ENCODE results near the gene DTX2.
"Not testable (repeated sequence)": the region's sequence is repeated elsewhere in the genome, so short reads cannot be mapped to it uniquely, and the experiment has no call there.

Gene DTX2

GRCh38 chr7:76492139-76492538 lies 30.6 kb downstream of the DTX2 start:
- DNase-seq (ENCODE audit: low read depth), result not testable (repeated sequence)

- not testable (repeated sequence) for DNase-seq (ENCODE audit: low read depth)
Observed at GRCh38 chr7:76495717-76496116, 34.2 kb downstream of the DTX2 start.

DNA sequence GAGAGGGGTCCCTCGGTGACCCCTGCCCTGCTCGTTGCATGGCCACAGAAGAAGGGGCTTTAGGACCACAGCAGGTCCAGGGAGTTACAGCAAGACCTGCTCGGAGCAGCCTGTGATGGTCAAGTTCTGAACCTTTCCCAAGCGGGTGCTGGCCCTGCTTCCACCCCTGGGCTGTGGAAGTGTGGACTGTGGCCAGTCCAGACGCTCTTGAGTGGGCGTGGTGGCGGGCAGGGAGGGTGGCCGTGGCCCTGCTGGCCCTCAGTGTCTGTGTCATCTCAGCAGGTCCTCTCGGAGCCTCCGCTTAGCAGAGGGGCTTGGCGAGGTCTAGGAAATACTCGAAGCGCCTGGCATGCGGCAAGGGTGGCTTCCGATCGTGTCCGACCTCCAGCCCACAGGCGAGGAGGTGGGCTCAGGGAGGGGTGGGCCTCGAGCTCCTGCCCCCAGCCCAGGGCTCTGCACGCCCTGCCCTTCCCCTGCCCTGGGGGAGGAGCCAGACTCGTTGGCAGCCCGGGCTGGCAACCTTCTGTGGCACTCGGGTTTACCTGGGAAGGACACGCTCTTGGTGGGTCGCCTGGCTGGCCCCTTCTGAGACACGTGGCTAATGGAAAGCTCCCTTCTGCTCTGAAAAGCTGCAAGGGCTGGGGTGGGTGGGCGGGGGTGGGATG lies 36.5 kb downstream of the DTX2 start:
- not testable (repeated sequence) for DNase-seq (ENCODE audit: low read depth)

DNA sequence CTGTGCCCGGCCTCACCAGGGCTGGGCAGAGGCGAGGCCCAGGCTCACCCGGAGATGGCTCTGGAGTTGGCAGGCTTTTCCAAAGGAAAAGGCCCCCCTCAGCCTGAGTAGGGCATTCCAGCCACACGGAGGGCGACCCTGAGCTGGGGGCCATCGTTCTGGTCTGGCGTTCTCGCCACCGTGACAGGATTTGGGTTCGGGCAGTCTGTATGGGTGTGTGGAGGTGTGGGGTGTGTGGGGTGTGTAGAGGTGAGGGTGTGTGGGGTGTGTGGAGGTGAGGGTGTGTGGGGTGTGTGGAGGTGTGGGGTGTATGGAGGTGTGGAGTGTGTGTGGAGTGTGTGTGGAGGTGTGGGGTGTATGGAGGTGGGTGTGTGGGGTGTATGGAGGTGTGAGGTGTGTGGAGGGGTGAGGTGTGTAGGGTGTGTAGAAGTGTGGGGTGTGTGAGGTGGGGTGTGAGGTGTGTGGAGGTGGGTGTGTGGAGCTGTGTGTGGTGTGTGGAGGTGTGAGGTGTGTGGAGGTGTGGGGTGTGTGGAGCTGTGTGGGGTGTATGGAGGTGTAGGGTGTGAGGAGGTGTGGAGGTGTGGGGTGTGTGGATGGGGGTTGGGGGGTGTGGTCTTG lies 37.2 kb downstream of the DTX2 start:
- DNase-seq (ENCODE audit: low read depth), result not testable (repeated sequence)

DNA sequence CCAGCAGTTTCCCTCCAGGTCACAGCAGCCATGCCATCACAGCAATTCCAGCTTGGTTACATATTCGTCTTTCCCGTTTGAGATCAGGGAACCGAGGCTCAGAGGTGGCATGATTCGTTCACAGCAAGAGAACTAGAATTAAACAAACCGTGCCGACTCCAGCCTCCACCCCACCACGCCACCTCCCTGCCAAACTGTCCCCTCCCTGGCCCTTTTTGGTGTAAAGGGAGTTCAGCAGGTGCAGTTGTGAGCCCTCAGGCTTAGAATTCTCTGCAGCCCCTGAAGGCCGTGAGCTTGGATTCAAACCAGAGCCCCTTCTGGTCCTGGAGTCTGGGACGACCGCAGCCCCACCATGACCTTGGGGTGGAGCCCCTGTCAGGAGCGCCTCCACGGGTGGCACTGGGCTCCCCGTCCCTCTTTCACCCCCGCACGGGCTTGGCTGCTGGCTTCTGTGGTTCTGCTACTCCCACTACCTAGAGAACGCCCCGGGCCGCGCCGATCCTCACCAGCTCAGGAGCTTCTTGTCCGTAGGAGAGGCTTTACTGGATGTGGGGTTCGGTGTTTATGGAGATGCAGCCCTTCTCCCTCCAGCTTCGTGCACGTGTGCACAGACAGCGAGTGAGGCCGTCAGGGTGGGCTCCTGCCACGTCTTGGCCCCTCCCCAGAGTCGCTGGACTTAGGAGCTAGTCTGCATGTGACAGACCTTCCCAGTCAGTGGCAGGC lies 37.9 kb downstream of the DTX2 start:
- not testable (repeated sequence) for DNase-seq (ENCODE audit: low read depth)

GRCh38 chr7:76499924-76500241 lies 38.4 kb downstream of the DTX2 start:
- not testable (repeated sequence) for DNase-seq (ENCODE audit: low read depth)

GRCh38 chr7:76502224-76502623 lies 40.7 kb downstream of the DTX2 start:
- DNase-seq (ENCODE audit: low read depth), result not testable (repeated sequence)

- DNase-seq (ENCODE audit: low read depth), result not testable (repeated sequence)
Observed at GRCh38 chr7:76502836-76503235, 41.3 kb downstream of the DTX2 start.

- not testable (repeated sequence) for DNase-seq (ENCODE audit: low read depth)
Observed at GRCh38 chr7:76503244-76503643, 41.7 kb downstream of the DTX2 start.

DNA sequence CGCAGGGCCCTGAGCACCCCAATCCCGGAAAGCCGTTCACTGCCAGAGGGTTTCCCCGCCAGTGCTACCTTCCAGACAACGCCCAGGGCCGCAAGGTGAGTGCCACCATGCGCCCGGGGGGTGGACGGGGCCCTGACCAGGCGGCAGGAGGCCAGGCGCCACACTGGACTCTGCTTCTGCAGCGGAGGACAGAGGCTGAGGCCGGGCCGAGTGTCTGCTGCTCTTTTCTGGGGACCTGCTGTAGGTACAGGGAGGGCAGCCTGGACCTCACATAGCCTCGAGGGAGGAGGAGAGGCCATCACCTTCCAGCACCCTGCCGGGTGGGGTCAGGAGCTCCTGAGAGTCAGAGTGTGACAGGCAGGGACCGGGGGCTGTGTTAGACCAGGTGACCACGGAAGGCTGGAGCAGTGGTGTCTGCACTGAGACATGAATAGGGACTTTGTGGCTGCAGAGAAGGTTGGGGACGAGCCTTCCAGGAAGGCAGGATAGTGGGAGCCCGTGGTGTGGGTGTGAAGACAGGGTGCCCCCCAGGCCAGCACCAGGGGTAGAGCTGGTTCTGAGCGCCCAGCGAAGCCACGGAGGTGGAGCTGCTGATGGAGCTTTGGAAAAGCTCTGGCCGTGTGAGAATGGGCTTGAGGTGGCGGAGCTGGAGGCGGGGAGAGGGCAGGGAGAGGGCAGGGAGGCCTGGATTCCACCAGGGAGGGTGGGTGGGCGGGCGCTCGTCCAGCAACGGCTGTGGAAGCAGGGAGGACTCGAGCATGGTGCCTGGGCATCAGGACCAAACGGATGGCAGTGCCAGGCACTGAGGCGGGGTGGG lies 43.0 kb downstream of the DTX2 start:
- not testable (repeated sequence) for DNase-seq (ENCODE audit: low read depth)

- no peak for DNase-seq (ENCODE audit: low read depth)
Observed at GRCh38 chr7:76505168-76506080, 43.9 kb downstream of the DTX2 start.

GRCh38 chr7:76506081-76506440 lies 44.6 kb downstream of the DTX2 start:
- DNase-seq (ENCODE audit: low read depth), result no peak

- DNase-seq (ENCODE audit: low read depth), result not testable (repeated sequence)
Observed at GRCh38 chr7:76506643-76507042, 45.1 kb downstream of the DTX2 start.

GRCh38 chr7:76507723-76508406 lies 46.4 kb downstream of the DTX2 start:
- DNase-seq (ENCODE audit: low read depth), result no peak

DNA sequence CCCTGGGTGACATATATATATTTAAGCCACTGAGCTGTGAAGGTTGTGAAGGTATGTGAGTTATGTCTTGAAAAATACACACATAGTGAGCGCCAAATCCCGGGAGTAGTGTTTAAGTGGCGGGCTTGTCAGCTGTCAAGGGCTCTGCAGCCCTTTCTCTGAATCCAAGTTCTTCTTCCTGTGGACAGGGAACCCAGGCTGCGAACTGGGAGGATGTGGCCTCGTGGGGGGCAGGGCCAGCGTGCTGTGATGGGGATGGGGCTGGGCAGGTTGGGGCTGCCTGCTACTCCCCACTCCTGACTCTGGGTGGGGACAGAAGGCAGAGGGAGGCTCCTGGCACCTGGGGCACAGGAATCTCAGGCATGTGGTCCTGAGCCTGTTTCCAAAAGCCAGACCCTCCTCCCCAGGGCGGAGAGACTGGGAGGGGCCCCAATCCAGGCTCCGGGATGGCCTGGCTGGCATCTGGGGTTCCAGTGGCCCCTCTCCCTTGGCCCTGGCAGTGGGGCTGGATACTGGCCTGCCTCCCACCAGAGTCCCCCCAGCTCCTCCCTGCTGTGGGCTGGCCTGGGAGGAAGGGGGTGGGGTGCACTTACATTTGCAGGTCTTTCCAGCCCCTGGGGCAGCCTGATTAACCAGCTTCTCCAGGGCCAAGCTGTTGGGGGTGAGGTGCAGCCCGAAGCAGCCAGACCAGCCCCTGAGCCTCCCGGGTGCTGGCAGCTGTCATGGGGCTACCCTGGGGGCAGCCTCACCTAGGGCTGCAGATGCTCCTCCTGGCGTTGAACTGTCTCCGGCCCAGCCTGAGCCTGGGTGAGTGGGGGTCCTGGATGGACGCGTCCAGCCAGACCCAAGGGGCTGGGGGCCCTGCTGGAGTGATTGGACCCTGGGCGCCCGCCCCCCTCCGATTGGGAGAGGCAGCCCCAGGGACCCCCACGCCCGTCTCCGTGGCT lies 48.7 kb downstream of the DTX2 start, which contains the start of gene UPK3B:
TSS of gene UPK3B (plus strand) at position 622 of the 947 bp plus-strand sequence. CDS start at position 723, 101 bp downstream.
- DNase-seq (ENCODE audit: low read depth), result no peak

DNA sequence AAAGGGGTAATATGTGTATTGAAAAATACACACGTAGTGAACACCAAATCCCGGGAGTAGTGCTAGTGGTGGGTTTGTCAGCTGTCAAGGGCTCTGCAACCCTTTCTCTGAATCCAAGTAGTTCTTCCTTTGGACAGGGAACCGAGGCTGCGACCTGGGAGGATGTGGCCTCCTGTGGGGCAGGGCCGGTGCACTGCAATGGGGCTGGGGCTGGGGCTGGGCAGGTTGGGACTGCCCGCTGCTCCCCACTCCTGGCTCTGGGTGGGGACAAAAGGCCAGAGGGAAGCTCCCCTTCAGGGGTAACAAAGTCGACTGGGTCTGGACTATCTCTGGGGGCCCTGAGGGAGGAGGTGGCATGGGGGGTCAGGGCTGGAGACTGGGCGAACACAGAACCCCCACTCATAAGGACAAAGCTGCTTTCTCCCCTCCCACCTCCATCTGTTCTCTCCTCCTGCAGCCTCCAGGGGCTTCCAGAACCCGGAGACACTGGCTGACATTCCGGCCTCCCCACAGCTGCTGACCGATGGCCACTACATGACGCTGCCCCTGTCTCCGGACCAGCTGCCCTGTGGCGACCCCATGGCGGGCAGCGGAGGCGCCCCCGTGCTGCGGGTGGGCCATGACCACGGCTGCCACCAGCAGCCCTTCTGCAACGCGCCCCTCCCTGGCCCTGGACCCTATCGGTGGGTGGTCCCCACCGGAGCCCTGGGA lies 49.8 kb downstream of the DTX2 start:
- not testable (repeated sequence) for DNase-seq (ENCODE audit: low read depth)

DNA sequence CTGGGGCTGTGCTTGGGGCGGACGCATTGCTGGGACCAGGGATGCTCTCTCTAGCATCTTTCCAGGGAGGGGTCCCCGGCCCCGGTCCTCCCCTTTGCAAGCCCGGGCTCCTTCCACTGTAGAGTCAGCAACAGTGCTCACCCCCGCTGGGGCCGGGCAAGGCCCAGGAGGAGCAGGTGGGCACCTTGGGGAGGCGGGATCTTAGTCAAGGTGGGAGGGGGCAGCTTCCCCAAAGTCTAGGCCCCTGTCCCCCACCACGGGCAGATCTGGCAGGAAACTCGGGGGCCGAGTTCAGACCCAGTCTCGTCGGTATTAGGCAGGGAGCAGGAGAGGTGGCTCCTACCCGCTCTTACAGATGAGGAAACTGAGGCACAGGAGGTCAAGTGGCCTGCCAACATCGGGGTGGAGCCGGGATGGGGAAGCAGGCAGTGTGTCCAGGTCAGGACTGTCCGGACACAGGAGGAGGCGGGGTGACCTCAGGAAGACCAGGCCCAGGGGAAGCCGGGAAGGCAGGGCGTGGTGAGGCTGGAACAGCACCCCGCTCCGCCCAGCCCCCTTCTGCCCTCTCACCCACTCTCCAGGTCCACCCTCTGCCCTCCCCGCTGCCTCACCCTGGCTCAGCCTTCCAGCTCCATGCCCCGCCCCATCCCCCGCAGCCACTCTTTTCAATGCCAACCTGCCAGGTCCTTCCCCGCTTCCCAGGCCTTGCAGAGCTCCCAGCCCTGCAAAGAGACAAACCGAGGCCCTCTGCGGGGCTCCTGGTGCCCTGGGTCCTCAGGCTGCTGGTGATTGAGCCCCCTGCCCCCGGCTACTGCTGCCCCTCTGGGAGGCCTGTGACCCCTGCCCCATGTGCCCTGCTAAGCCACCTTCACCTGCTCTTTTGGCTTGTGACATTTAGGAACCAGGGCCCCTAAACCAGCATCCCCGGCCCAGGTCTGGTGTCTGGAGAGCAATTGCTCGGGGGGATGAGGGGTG lies 50.7 kb downstream of the DTX2 start:
- DNase-seq (ENCODE audit: low read depth), result not testable (repeated sequence)
